HG02981 (cell line): ENCODE measurements around the gene PDE4C.
A peak's percentile ranks its signal among the peaks of the same experiment; 100 is the strongest.
"Not testable (repeated sequence)": the region's sequence is repeated elsewhere in the genome, so short reads cannot be mapped to it uniquely, and the experiment has no call there.

Source experiments
- ATAC-seq: cut with Tn5 transposase; IDR thresholded peaks from one replicate; pipeline ENCODE4 v1.9.1; 2021; ENCODE audit warnings: mild to moderate bottlenecking, moderate library complexity; ENCODE audit not compliant: unreplicated experiment

Gene PDE4C

GRCh38 chr19:18224525-18225354, 1.5 kb downstream of the PDE4C start:
- peak; percentile 87 for ATAC-seq

GRCh38 chr19:18223860-18224524, 2.2 kb downstream of the PDE4C start:
- ATAC-seq, result no peak

GRCh38 chr19:18221815-18222725, 4.2 kb downstream of the PDE4C start:
- ATAC-seq, result no peak

- ATAC-seq, result no peak
Observed at GRCh38 chr19:18220632-18221275, 5.5 kb downstream of the PDE4C start.

GRCh38 chr19:18219911-18220631, 6.2 kb downstream of the PDE4C start:
- ATAC-seq, result no peak

GRCh38 chr19:18218600-18218999, 7.6 kb downstream of the PDE4C start:
- ATAC-seq, result no peak

- no peak for ATAC-seq
Observed at GRCh38 chr19:18218159-18218558, 8.1 kb downstream of the PDE4C start.

GRCh38 chr19:18216789-18217188, 9.4 kb downstream of the PDE4C start:
- ATAC-seq, result no peak

- no peak for ATAC-seq
Observed at GRCh38 chr19:18214779-18215433, 11.3 kb downstream of the PDE4C start.

- ATAC-seq, result no peak
Observed at GRCh38 chr19:18211683-18212082, 14.6 kb downstream of the PDE4C start.

- not testable (repeated sequence) for ATAC-seq
Observed at GRCh38 chr19:18209912-18210311, 16.3 kb downstream of the PDE4C start.

- no peak for ATAC-seq
Observed at GRCh38 chr19:18208098-18208951, 17.9 kb downstream of the PDE4C start.

- no peak for ATAC-seq
Observed at GRCh38 chr19:18206018-18206417, 20.2 kb downstream of the PDE4C start.

- ATAC-seq, result no peak
Observed at GRCh38 chr19:18205200-18205892, 20.9 kb downstream of the PDE4C start.

- peak; percentile 7 for ATAC-seq
Observed at GRCh38 chr19:18204394-18205199, 21.6 kb downstream of the PDE4C start.

GRCh38 chr19:18203863-18204393, 22.3 kb downstream of the PDE4C start, which contains the start of gene RAB3A:
TSS of gene RAB3A (minus strand) at chr19:18204042. CDS start at chr19:18202740, 1,302 bp downstream.
- ATAC-seq, result peak; percentile 86

- no peak for ATAC-seq
Observed at GRCh38 chr19:18203408-18203862, 22.8 kb downstream of the PDE4C start.
